GM19193 (cell line): Measurements from ENCODE around the gene EVI5.

Experiments used
- POLR2A ChIP-seq: IDR thresholded peaks from 4 replicates; pipeline ENCODE4 v1.6.1; 2011; ENCODE audit not compliant: insufficient read depth, insufficient read length; ENCODE audit errors: extremely low read depth

EVI5 gene

DNA sequence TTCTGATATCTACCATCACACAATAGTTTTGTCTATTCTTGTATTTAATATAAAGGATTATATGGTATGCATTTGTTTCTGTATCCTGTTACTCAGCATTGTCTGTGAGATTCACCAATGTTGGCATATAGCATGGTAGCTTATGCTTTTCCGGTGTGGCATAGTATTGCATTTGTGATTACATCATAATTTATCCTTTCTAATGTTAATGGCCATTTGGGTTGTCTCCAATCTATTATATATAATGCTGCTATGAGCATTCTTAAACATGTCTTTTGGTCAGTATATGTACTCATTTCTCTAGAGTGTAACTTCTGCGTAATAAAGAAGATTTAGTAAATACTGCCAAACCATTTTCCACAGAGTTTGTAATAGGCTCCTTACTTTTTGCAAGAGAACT is 257.2 kb downstream of the EVI5 start:
- no peak for TF ChIP-seq POLR2A

DNA sequence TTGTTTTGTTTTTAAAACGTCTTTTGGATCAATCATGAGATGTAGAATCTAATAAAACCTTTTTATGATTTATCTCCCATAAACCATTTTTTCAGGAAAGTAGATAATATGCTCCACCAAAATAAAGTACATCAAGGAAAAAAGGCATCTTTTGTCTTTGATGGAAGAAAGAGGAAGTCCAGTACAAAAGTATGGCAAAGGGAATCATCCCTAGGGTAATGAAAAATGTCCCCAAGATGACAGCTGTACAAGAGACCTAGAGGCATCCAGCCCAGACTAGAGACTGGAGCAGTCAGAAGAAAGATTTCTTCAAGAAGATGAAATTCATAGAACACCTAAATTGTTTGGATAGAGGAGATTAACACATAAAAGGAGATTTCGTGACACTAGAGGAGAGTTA is 265.9 kb downstream of the EVI5 start:
- TF ChIP-seq POLR2A: no peak

DNA sequence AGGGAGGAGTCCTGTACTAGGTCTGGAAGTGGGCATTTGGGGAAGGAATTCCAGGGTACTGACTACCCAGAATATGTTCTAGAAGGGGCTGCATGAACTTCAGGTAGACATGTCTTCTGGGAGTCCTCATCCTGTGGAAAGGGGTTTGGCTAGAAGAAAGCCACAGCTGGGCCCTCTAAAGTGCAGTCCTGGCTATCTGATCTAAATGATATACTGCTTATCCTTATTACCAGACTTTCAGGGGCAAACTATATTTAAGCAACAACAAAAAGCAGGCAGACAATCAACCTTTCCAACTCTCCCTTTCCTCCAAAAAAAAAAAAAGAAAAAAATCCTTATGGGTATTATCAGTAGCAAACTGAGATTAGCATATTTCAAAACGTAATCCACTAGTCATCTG is 268.3 kb downstream of the EVI5 start:
- no peak for TF ChIP-seq POLR2A

GRCh38 chr1:92515796-92516201 is 269.1 kb downstream of the EVI5 start:
- TF ChIP-seq POLR2A: no peak

- TF ChIP-seq POLR2A: no peak
These were observed 273.4 kb downstream of the EVI5 start for GRCh38 chr1:92511541-92511940.

GRCh38 chr1:92509619-92510018 is 275.3 kb downstream of the EVI5 start:
- TF ChIP-seq POLR2A: no peak

DNA sequence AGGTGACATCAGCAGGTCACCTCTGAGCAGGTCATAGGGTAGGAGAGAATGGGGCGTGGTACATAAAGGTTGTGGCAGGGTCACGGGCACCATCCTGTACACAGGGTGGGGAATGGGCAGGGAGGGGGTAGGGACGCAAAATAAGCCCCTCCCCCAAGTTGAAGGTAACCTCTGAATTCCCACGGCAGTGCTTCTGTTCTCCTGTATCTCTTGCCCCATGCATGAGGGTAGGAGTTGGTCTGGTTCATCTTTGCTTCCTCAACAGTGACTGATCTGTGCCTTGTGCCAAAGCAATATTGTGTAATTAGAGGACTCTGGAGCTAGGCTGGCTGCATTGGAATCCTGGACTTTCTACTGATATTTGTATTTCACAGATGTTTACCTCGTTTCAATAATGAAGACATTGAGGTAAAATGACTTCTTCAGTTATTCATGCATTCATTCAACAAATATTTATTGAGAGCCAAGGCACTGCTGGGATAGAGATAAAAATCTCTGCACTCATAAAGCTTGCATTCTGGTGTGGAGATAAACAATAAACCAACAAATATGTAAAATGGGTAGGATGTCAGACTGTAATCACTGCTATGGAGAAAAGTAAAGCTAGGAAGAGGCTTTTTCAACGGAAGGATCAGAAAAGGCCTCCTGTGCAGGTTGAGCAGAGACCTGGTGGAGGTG is 279.8 kb downstream of the EVI5 start:
- TF ChIP-seq POLR2A: no peak

DNA sequence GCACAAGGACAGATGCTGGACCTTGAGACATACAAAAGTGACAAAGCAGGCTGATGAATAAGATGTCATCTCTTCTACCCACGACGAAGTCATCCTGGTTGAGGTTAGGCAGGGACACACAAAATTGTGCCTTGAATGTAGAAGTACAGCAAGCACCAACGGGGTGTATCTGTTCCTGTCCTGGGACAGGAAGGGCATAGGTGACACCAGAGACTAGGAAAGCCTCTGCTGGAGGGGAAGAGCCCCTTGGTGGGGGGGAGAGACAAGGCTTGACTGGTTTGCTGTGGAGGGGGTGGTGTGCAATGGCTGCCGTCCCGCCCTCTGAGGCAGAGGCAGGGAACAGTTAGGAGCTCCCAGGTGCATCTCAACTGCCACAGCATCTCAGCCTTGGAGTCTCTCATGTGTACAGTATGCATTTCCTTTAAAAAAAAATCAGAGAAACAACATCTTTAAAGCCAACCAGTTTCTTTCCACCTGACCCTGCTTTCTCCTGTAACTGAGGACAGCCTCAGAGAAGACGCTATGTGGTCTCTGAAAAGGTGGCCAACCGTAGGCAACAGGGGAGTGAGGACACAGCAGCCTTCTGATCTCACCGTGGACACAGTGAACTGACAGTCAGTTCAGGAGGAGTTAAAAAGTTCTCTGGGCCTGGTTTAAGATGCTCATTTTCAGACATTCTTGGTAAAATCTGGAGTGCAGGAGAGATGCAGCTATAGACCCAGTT is 280.5 kb downstream of the EVI5 start:
- no peak for TF ChIP-seq POLR2A

- TF ChIP-seq POLR2A: no peak
These were observed 281.0 kb downstream of the EVI5 start for GRCh38 chr1:92503926-92504285.

DNA sequence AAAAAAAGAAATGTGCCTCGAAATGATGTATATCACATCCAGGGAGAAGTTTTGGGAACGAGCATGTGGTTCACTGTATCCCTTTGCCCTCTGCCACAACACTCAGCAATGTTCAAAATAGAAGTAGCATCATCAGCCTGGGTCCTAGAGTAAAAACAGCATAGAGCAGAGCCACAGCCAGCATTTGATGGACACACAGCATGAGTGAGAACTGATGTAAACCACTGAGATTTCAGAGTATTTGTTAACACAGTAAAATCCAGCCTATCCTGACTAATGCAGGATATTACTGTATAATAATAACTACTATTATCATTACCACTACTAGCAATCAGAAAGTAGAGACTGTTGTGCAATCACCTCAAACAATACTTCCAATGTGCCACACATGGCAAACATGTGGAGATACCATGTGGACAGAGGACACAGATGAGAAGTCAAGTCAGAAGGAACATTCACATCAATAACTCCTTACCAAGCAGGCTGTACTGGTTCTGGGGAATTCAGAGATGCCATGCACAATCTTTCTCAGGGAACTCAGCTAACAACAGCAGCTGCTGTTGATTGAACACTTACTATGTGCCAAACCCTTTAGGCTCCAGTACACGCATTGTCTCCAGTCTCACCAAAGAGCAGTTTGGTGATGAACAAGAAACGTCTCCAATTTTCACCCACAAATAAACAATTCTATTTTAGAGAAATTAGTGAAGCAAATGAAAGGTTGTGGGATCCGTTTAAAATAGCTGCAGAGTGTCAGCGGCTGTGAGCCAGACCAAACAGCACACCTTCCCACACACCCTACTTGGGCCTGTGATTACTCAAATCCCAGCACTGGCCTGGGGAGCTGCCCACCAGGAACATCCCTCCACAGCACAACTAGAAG is 281.6 kb downstream of the EVI5 start:
- TF ChIP-seq POLR2A: no peak

GRCh38 chr1:92502247-92502646 is 282.7 kb downstream of the EVI5 start:
- TF ChIP-seq POLR2A: no peak

GRCh38 chr1:92500552-92500951 is 284.4 kb downstream of the EVI5 start:
- TF ChIP-seq POLR2A: no peak

GRCh38 chr1:92495392-92496063 is 289.4 kb downstream of the EVI5 start:
- TF ChIP-seq POLR2A: no peak

DNA sequence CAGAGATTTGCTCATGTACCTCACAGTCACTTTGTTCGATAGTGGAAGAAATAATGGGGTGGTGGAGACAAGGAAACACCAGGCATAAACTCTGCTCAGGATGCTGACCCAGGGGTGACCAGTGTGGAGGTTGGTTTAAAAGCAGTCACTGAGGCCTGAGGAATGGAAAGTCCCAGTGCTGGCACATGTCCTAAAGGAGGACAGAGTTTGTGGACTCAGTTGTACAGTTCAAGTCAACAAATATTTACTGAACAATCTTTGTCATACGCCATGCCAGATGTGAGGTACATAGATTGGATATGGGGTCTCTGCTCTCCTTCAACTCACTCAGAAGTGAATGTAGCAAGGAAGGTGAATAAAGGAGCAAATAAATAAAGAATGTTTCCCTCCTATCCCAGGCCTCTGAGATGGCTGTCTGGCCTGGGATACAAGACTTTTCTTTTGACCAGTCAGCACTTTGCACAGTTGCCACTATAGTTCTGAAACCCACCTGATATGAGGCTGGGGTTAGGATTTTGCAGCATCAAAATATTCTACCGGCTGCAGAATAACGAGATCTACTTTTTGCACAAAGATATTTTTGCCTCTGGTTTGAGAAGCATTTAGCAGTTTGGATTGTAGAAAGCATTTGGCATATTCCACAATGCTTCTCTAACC is 290.3 kb downstream of the EVI5 start:
- no peak for TF ChIP-seq POLR2A

DNA sequence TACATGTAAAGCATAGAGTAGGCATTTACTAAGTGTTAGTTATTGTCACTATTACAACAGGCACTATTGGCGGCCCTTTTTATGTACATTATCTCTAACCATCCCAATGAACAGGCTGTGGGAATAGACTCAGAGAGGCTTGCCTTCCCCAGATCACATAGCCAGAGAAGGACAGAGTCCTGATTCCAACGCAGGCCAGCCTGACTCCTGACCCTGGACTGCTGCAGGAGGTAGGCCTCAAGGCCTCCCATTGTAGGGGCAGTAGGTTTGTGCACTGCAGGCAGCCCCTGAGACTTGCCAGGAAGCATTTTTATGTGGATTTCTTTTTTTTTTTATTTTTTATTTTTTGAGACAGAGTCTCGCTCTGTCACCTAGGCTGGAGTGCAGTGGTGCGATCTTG is 291.8 kb downstream of the EVI5 start:
- TF ChIP-seq POLR2A: no peak

DNA sequence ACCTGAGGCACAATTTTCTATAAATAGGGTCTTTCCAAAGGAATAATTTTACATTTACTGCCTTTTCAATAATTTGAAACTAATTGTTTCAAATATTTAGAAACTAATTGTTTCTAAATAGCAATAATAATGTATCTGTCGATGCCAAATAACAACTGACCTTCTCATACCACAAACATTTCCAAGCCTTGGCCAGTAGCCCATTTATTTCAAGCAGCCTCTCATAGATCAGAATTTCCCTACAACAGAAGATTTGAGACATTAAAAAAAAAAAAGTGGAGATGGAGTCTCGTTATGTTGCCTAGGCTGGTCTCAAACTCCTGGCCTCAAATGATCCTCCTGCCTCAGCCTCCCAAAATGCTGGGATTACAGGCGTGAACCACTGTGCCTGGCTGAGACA is 296.1 kb downstream of the EVI5 start:
- TF ChIP-seq POLR2A: no peak

DNA sequence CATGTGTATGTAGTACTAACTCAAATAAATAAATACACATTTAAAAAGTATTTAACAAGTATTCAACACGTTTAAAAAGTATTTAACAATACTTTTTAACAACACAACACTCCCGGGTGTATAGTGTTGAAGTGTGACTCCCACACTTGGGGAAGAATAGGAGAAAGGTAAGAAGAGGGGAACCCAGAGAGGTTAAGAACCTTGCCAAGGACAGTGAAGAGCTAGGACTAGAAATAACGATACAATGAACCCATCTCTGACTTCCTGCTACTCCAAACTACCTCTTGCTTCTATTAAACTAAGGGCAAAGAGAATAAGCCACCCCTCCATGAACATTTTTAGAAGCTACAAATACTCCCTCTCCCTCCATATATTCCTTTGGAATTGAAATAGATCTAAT is 296.5 kb downstream of the EVI5 start:
- TF ChIP-seq POLR2A: no peak
